Activated naive CD8-positive, alpha-beta T cell (primary cell): ENCODE results near the gene RNF224.
A peak's percentile ranks its signal among the peaks of the same experiment; 100 is the strongest.

Experiments used
- H3K27ac Mint-ChIP-seq: one replicate; pipeline ENCODE4 v1.8.0; 2021; ENCODE audit warnings: mixed read lengths
- H3K27me3 Mint-ChIP-seq: one replicate; pipeline ENCODE4 v1.8.0; 2021; ENCODE audit warnings: mixed read lengths
- H3K36me3 Mint-ChIP-seq: one replicate; pipeline ENCODE4 v1.8.0; 2021; ENCODE audit warnings: mixed read lengths
- H3K4me1 Mint-ChIP-seq: one replicate; pipeline ENCODE4 v1.8.0; 2021; ENCODE audit warnings: low read depth, mixed read lengths
- H3K4me3 Mint-ChIP-seq: one replicate; pipeline ENCODE4 v1.8.0; 2021; ENCODE audit warnings: mild to moderate bottlenecking, mixed read lengths
- H3K9me3 Mint-ChIP-seq: one replicate; pipeline ENCODE4 v1.8.0; 2021; ENCODE audit warnings: low read depth, mixed read lengths

The RNF224 gene

GRCh38 chr9:137216188-137216965 is 10.9 kb upstream of the RNF224 start:
- Mint-ChIP-seq H3K27me3 (no peaks in the 10 kb centered on the region), H3K4me3 (no peak overlapping the region), H3K27ac (no peak overlapping the region), H3K9me3 (no peaks in the 10 kb centered on the region), H3K4me1 (no peaks in the 10 kb centered on the region), H3K36me3 (no peaks in the 10 kb centered on the region)

GRCh38 chr9:137217276-137218211 is 9.8 kb upstream of the RNF224 start:
- Mint-ChIP-seq H3K27me3 (no peaks in the 10 kb centered on the region), H3K36me3 (no peaks in the 10 kb centered on the region), H3K27ac (no peak overlapping the region), H3K9me3 (no peaks in the 10 kb centered on the region), H3K4me3 (no peak overlapping the region), H3K4me1 (no peaks in the 10 kb centered on the region)

- H3K27me3 Mint-ChIP-seq = no peaks in the 10 kb centered on the region
- no peaks in the 10 kb centered on the region for H3K9me3 Mint-ChIP-seq
- H3K36me3 Mint-ChIP-seq = no peaks in the 10 kb centered on the region
- H3K4me3 Mint-ChIP-seq = no peak overlapping the region
- H3K27ac Mint-ChIP-seq = no peak overlapping the region
- no peaks in the 10 kb centered on the region for H3K4me1 Mint-ChIP-seq
Observed at GRCh38 chr9:137218212-137218753, 9.0 kb upstream of the RNF224 start.

- Mint-ChIP-seq H3K4me3 (no peak overlapping the region), H3K9me3 (no peaks in the 10 kb centered on the region), H3K27ac (no peak overlapping the region), H3K36me3 (no peaks in the 10 kb centered on the region), H3K27me3 (no peaks in the 10 kb centered on the region), H3K4me1 (no peaks in the 10 kb centered on the region)
Observed at GRCh38 chr9:137218754-137219271, 8.5 kb upstream of the RNF224 start.

- H3K4me1 Mint-ChIP-seq = peaks cover 2% of the 10 kb centered on the region
- no peak overlapping the region for H3K4me3 Mint-ChIP-seq
- no peak overlapping the region for H3K27ac Mint-ChIP-seq
- no peaks in the 10 kb centered on the region for H3K36me3 Mint-ChIP-seq
- H3K27me3 Mint-ChIP-seq = no peaks in the 10 kb centered on the region
- no peaks in the 10 kb centered on the region for H3K9me3 Mint-ChIP-seq
Observed at GRCh38 chr9:137219757-137220316, 7.5 kb upstream of the RNF224 start.

DNA sequence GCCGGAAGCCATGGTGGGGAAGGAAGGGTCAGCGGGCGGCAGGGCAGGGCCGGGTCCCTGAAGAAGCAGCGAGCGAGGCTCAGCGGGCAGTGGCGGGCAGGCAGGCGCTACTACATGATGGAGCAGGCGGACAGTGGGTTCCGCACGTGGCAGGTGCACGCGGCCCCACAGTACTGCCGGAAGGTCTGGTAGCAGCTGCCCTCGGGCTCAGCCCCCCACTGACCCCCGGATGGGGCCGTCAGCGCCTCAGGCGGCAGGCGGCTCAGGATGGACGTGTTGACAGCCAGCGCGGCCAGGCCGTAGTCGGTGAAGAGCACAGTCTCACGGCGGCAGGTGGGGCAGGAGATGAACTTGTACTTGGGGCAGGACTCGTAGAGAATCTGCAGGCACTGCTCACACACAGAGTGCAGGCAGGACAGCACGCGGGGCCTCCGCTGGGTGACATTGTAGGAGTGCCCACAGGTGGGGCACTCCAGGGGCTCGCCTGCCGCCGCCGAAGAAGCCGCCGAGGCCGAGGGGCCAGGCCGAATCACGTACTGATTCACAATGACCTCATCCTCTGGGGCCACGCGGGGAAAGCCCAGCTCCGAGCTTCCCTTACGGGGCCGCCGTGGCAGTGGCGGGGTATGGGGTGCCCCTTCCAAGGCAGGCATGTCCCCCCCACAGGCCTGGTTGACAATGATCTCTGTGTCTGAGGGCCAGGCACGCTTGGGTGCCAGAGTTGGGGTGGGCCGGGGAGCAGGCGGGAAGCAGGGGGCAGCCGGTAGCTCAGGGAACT is 6.8 kb upstream of the RNF224 start:
- H3K9me3 Mint-ChIP-seq = no peaks in the 10 kb centered on the region
- peaks cover 2% of the 10 kb centered on the region for H3K4me1 Mint-ChIP-seq
- H3K27me3 Mint-ChIP-seq = no peaks in the 10 kb centered on the region
- no peaks in the 10 kb centered on the region for H3K36me3 Mint-ChIP-seq
- H3K4me3 Mint-ChIP-seq = peak overlapping the region; percentile 52
- H3K27ac Mint-ChIP-seq = no peak overlapping the region

- Mint-ChIP-seq H3K9me3 (no peaks in the 10 kb centered on the region), H3K27ac (no peak overlapping the region), H3K36me3 (no peaks in the 10 kb centered on the region), H3K4me1 (peaks cover 2% of the 10 kb centered on the region), H3K4me3 (peak overlapping the region; percentile 52), H3K27me3 (no peaks in the 10 kb centered on the region)
Observed at GRCh38 chr9:137221095-137221505, 6.2 kb upstream of the RNF224 start.

DNA sequence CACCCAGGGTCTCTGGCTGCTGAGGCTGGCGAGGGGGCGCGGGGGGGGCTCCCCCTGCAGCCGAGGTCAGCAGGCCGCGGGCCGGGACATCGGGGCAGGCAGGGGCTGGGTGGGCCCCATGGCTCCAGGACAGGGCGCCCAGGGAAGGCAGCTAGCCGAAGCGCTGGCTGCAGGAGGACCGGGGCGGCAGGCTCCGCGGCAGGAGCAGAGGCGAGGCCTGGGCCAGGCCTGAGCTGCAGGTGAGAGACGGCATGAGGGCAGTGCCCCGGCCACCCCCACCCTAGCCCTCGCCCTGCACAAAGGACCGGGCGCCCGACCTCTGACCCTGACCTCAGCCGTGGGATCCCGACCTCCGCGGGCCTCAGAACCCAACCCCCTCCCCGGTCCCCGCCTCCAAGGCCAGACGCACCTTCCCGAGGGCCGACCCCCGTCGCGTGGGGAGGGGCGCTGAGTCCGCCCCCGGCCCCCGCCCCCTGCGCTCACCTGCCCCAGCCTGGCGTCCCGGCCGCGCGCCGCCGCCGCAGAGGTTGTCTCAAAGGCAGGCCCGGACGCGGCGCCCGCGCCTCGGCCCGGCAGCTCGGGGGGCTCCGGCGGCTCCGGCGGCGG is 5.7 kb upstream of the RNF224 start:
- Mint-ChIP-seq H3K27me3 (no peaks in the 10 kb centered on the region), H3K4me1 (peaks cover 2% of the 10 kb centered on the region), H3K36me3 (no peaks in the 10 kb centered on the region), H3K4me3 (no peak overlapping the region), H3K9me3 (no peaks in the 10 kb centered on the region), H3K27ac (no peak overlapping the region)

DNA sequence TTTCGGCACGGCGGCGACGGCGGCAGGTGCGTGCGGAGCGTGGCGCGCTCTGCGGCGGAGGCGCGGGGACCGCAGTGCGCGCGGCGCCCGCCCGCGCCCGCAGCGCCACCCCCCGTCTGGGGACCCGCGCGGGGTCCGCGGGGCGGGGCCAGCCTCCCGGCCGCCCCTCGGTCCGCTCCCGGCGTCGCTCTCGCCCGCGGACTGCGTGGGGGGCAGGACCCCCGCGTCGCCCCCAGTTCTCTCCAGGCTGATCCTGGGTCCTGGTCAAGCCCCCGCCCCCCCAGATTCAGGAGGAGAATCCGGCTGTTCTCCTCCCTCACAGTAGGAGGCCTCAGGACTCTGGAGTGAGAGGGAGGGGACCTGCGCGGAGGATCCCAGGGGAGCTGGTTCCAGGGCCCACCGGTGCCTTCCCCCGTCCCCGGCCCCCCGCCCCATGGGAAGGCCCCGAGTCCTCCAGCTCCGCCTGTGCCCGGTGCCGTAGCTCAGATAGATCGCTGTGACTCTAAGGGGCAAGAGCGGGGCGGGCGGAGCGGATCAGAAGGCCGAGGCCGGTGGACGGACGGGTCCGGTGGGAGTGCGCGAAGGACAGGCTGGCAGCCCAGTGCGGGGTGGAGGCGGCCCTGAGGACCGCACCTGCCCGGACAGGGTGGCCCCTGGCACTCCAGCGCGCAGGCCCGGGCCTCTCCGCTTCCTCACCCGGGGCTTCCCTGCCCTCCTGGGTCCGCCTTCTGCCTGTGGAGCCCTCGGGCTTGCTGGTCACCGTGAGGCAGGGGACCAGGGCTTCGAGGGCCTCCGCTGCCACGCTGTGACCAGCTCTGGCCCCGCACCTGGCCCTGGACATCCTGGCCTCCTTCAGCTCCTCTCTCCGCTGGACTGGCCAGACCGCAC is 4.9 kb upstream of the RNF224 start, which contains the start of gene RNF208:
RNF208 (minus strand) TSS at position 51 of the 888 bp plus-strand sequence. CDS start 1,028 bp downstream, outside the sequence.
- Mint-ChIP-seq H3K9me3 (no peaks in the 10 kb centered on the region), H3K4me1 (peaks cover 2% of the 10 kb centered on the region), H3K27ac (no peak within 1 kb of the TSS)

GRCh38 chr9:137223078-137223970 is 4.0 kb upstream of the RNF224 start:
- Mint-ChIP-seq H3K27me3 (peaks cover 2% of the 10 kb centered on the region), H3K36me3 (no peaks in the 10 kb centered on the region), H3K9me3 (no peaks in the 10 kb centered on the region)

More for the DNA sequence above, 4.9 kb upstream of the RNF224 start, which contains the start of gene RNF208:
- peak within 1 kb of the TSS; percentile 80 for H3K4me3 Mint-ChIP-seq
- no peaks in the 10 kb centered on the region for H3K36me3 Mint-ChIP-seq
- H3K27me3 Mint-ChIP-seq = no peaks in the 10 kb centered on the region

DNA sequence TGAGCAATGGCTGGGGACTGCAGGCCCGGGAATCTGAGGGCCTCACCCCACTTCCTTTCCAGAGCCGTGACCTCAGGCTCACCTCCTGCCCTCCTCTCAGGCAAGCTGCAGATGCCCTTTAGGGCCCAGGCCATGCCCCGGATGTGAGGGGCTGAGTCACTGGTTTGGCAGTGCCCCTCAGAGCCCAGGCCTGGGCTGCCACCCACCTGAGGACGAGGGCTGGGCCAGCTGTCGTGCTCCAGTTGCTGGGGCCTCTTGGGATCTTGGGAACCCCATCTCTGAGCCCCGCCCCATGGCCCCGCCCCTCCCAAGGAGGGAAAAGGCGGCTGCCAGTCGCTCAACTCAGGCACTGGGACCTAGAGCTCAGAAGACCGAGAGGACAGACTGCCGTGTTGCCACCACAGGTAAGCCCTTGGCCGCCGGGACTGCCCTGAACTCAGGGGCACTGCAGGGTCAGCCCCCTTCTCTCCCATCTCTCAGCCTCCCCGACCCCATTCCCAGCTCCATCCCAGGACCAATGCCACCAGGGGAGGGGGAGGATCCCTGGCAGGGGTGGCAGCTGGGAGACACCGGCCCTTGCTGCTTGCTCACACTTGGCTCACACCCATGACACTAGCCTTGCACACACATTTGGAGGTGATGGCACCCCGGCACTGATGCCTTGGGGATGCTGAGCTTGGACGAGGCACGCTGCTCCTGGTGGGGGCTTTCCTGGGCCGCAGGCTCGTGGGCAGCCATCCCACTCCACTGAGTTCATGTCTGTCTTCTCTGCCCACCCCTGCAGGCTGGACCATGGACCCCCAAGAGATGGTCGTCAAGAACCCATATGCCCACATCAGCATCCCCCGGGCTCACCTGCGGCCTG is 2.2 kb upstream of the RNF224 start, which contains the start of gene CYSRT1:
CYSRT1 (plus strand) TSS at position 345 of the 865 bp plus-strand sequence; CDS start at position 793, 448 bp downstream.
- peaks cover 2% of the 10 kb centered on the region for H3K27me3 Mint-ChIP-seq
- H3K4me3 Mint-ChIP-seq = peak within 1 kb of the TSS; percentile 80
- peaks cover 5% of the 10 kb centered on the region for H3K4me1 Mint-ChIP-seq
- no peaks in the 10 kb centered on the region for H3K9me3 Mint-ChIP-seq
- H3K36me3 Mint-ChIP-seq = no peaks in the 10 kb centered on the region
- peak within 1 kb of the TSS; percentile 50 for H3K27ac Mint-ChIP-seq

More at GRCh38 chr9:137223078-137223970, 4.0 kb upstream of the RNF224 start:
- Mint-ChIP-seq H3K4me1 (peaks cover 5% of the 10 kb centered on the region), H3K4me3 (peak overlapping the region; percentile 80), H3K27ac (peak overlapping the region; percentile 50)
